Bone marrow (tissue), 2 donors: Measurements from ENCODE around the gene CDK11A.
A peak's percentile ranks its signal among the peaks of the same experiment; 100 is the strongest.
"Not testable (repeated sequence)": the region's sequence is repeated elsewhere in the genome, so short reads cannot be mapped to it uniquely, and the experiment has no call there.

Experiments
- DNase-seq, 2 donors: peaks; one replicate each; lab custom pipeline; 2025; lab: John Stamatoyannopoulos, UW

Gene CDK11A

GRCh38 chr1:1721201-1721600 lies 3.0 kb downstream of the CDK11A start:
- DNase-seq: no peak

GRCh38 chr1:1715109-1715883 lies 8.9 kb downstream of the CDK11A start:
- DNase-seq: not testable (repeated sequence)

GRCh38 chr1:1707897-1708296 lies 16.3 kb downstream of the CDK11A start:
- not testable (repeated sequence) for DNase-seq

- DNase-seq: not testable (repeated sequence)
These were observed 16.9 kb downstream of the CDK11A start for GRCh38 chr1:1707241-1707640.

- DNase-seq: not testable (repeated sequence)
These were observed 18.5 kb downstream of the CDK11A start for GRCh38 chr1:1705623-1706022.

GRCh38 chr1:1704284-1704957 lies 19.7 kb downstream of the CDK11A start:
- DNase-seq: not testable (repeated sequence)

- no peak for DNase-seq
These were observed 20.4 kb downstream of the CDK11A start for GRCh38 chr1:1703796-1704195.

- not testable (repeated sequence) for DNase-seq
These were observed 21.7 kb downstream of the CDK11A start for GRCh38 chr1:1702506-1702905.

GRCh38 chr1:1700557-1700956 lies 23.6 kb downstream of the CDK11A start:
- not testable (repeated sequence) for DNase-seq

GRCh38 chr1:1700067-1700466 lies 24.1 kb downstream of the CDK11A start:
- DNase-seq: not testable (repeated sequence)

GRCh38 chr1:1699061-1699460 lies 25.1 kb downstream of the CDK11A start:
- DNase-seq: not testable (repeated sequence)

- DNase-seq: not testable (repeated sequence)
These were observed 26.6 kb downstream of the CDK11A start for GRCh38 chr1:1697358-1698183.

GRCh38 chr1:1696431-1697357 lies 27.5 kb downstream of the CDK11A start:
- not testable (repeated sequence) for DNase-seq

GRCh38 chr1:1692714-1693647 lies 31.2 kb downstream of the CDK11A start, which contains the start of gene SLC35E2B:
SLC35E2B (minus strand) TSS chr1:1692795; CDS start chr1:1676699, 16,096 bp downstream.
- DNase-seq: peak; percentile 66 to 81

- DNase-seq: peak; percentile 23 to 50
These were observed 31.8 kb downstream of the CDK11A start for GRCh38 chr1:1692324-1692713.

GRCh38 chr1:1691443-1691842 lies 32.7 kb downstream of the CDK11A start:
- not testable (repeated sequence) for DNase-seq

GRCh38 chr1:1689526-1689925 lies 34.6 kb downstream of the CDK11A start:
- DNase-seq: not testable (repeated sequence)

GRCh38 chr1:1687846-1688245 lies 36.3 kb downstream of the CDK11A start:
- no peak for DNase-seq

GRCh38 chr1:1684031-1684681 lies 40.0 kb downstream of the CDK11A start:
- DNase-seq: no peak
